Activated B cell treated with CpG ODN at 0.5 μM for 24 hours (primary cell): Measurements from ENCODE around the gene SLC35B2. TPM values are rescaled to one million over a fixed set of nuclear protein-coding genes. Genes with fewer than 3 reads are reported as not detected.

Source experiments
- ATAC-seq: fragments of 200-7000 bp; cut with Tn5 transposase; one replicate; pipeline ENCODE4 v1.10.0; 2021; ENCODE audit warnings: low read depth, mild to moderate bottlenecking, moderate library complexity
- CTCF ChIA-PET: fragments of 350-600 bp; sonication (Branson Sonifier 250); formaldehyde crosslinking; loops from one replicate; lab custom pipeline; 2021; ENCODE audit warnings: antibody characterized with exemption; lab: Charles Lee
- POLR2A ChIA-PET: fragments of 350-600 bp; sonication (Branson Sonifier 250); formaldehyde crosslinking; loops from one replicate; lab custom pipeline; 2021; ENCODE audit warnings: antibody characterized with exemption; lab: Charles Lee
- DNase-seq: peaks from one replicate; pipeline ENCODE4 v3.0.0; 2022
- H3K27ac Mint-ChIP-seq: one replicate; pipeline ENCODE4 v1.8.0; 2020; ENCODE audit warnings: mixed read lengths
- H3K27me3 Mint-ChIP-seq: one replicate; pipeline ENCODE4 v1.8.0; 2021; ENCODE audit warnings: mixed read lengths
- H3K36me3 Mint-ChIP-seq: one replicate; pipeline ENCODE4 v1.8.0; 2021; ENCODE audit warnings: low read depth, mixed read lengths
- H3K4me1 Mint-ChIP-seq: one replicate; pipeline ENCODE4 v1.8.0; 2021; ENCODE audit warnings: mixed read lengths
- H3K4me3 Mint-ChIP-seq: one replicate; pipeline ENCODE4 v1.8.0; 2020; ENCODE audit warnings: mild to moderate bottlenecking, mixed read lengths
- H3K9me3 Mint-ChIP-seq: one replicate; pipeline ENCODE4 v1.8.0; 2020; ENCODE audit warnings: mixed read lengths
- intact Hi-C: fragments of 100-400 bp; cut with micrococcal nuclease; formaldehyde crosslinking; loops from one replicate; pipeline ENCODE4 v1.15.1; 2024
- total RNA-seq: library from RNA; stranded (reverse); gene quantifications from 2 replicates; pipeline ENCODE4 v1.2.3, GENCODE V29; 2022
- TF ChIP-seq, protein P1 (sequence below): fragments of 200-600 bp; IDR thresholded peaks from one replicate; pipeline ENCODE4 v1.8.0; 2022; ENCODE audit warnings: antibody characterized with exemption, mild to moderate bottlenecking

Gene SLC35B2
- total RNA-seq, 1 donor from 2014 or later = 29.1 TPM

DNA sequence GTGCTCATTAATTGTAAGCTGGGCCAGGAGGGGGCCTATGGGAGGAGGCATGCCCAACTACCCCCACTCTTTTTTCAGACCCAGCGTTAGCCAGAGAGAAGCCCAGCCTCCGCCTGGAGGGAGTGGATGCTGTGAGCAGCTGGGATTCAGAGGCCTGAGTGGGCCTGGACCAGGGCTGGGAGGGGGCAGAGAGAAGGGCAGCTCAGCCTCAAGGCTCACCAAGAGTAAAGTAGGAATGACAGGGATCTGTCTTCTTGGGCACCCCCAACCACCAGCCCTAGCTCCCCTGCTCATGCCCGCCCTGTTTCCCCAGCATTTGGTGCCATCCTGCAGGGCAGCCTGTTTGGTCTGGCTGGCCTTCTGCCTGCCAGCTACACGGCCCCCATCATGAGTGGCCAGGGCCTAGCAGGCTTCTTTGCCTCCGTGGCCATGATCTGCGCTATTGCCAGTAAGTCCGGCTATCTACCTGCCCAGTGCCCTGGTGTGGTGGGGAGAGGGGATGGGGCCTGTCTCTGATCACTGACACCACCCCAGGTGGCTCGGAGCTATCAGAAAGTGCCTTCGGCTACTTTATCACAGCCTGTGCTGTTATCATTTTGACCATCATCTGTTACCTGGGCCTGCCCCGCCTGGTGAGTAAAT lies 27.2 kb downstream of the SLC35B2 start:
- ChIA-PET CTCF (no interaction called here), POLR2A (no interaction called here)
- Mint-ChIP-seq H3K36me3 (peaks cover 2% of the 10 kb centered on the region), H3K4me3 (no peak overlapping the region), H3K4me1 (no peaks in the 10 kb centered on the region), H3K27me3 (no peaks in the 10 kb centered on the region), H3K9me3 (no peaks in the 10 kb centered on the region), H3K27ac (no peak overlapping the region)
- TF ChIP-seq, protein P1, sequence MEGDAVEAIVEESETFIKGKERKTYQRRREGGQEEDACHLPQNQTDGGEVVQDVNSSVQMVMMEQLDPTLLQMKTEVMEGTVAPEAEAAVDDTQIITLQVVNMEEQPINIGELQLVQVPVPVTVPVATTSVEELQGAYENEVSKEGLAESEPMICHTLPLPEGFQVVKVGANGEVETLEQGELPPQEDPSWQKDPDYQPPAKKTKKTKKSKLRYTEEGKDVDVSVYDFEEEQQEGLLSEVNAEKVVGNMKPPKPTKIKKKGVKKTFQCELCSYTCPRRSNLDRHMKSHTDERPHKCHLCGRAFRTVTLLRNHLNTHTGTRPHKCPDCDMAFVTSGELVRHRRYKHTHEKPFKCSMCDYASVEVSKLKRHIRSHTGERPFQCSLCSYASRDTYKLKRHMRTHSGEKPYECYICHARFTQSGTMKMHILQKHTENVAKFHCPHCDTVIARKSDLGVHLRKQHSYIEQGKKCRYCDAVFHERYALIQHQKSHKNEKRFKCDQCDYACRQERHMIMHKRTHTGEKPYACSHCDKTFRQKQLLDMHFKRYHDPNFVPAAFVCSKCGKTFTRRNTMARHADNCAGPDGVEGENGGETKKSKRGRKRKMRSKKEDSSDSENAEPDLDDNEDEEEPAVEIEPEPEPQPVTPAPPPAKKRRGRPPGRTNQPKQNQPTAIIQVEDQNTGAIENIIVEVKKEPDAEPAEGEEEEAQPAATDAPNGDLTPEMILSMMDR = no peak
- no peak for DNase-seq
- no peak for ATAC-seq
- intact Hi-C loops = no loop called here

DNA sequence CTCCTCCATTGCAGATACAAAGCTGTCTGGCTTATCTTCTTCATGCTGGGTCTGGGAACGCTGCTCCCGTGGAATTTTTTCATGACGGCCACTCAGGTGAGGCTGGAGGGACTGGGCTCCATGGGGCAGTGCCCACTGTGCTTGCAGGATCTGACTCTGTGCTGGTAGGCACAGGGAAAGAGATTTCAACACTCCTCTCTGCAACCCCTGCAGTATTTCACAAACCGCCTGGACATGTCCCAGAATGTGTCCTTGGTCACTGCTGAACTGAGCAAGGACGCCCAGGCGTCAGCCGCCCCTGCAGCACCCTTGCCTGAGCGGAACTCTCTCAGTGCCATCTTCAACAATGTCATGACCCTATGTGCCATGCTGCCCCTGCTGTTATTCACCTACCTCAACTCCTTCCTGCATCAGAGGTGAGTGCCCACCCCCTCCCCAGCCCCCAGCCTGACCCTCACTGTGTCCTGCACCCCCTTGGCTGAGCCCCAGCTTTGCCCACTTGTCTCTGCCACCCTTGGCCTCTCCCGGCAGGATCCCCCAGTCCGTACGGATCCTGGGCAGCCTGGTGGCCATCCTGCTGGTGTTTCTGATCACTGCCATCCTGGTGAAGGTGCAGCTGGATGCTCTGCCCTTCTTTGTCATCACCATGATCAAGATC lies 27.8 kb downstream of the SLC35B2 start:
- Mint-ChIP-seq H3K9me3 (no peaks in the 10 kb centered on the region), H3K27ac (no peak overlapping the region), H3K27me3 (no peaks in the 10 kb centered on the region), H3K4me3 (no peak overlapping the region), H3K36me3 (peaks cover 2% of the 10 kb centered on the region), H3K4me1 (peaks cover 2% of the 10 kb centered on the region)
- ChIA-PET CTCF (no interaction called here), POLR2A (no interaction called here)
- intact Hi-C loops = no loop called here
- ATAC-seq = no peak
- no peak for DNase-seq
- TF ChIP-seq, protein P1 = no peak

DNA sequence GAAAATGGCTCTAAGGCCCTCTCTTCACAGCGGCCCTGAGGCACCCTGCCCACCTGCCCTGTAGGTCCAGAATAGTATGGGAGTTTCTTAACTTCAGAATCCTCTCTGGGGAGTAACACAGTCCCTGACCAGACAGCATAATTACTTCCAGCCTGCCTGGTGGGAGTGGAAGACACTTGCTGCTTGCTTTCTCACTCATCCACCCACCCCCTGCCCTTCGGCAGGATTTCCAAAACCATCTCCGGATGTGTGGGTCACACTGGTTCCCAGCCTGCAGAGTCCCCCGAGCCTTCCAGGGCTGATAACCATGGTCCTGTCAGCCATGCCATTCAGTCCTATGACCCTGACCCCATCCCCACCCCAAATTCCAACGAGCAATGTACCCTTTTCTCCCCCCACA lies 28.5 kb downstream of the SLC35B2 start:
- Mint-ChIP-seq H3K4me3 (no peak overlapping the region), H3K4me1 (peaks cover 8% of the 10 kb centered on the region), H3K36me3 (peaks cover 2% of the 10 kb centered on the region), H3K9me3 (no peaks in the 10 kb centered on the region), H3K27ac (no peak overlapping the region), H3K27me3 (no peaks in the 10 kb centered on the region)
- ATAC-seq (no peak), DNase-seq (no peak)
- intact Hi-C loops = no loop called here
- TF ChIP-seq, protein P1 = no peak
- POLR2A ChIA-PET = no interaction called here
- CTCF ChIA-PET = no interaction called here

DNA sequence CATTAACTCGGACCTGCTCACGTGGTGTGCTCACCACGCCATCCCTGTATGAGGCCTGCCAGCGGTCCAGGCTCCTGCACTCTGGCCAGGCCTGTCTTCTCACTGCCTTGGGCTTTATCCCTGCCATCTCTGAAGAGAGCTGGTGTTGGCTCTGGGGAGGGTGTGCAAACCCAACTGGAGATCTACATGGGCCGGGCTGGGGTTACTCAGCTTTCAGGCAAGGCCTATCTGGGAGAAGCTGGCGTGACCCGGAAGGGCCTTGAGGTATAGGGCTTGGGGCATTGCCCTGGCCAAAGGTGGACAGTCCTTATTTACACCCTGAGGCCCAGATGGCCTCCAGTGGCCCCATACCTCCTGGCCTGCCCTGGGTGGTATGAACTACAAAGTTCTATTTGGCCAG lies 28.9 kb downstream of the SLC35B2 start:
- intact Hi-C loops = no loop called here
- TF ChIP-seq, protein P1 = no peak
- no peak for DNase-seq

DNA sequence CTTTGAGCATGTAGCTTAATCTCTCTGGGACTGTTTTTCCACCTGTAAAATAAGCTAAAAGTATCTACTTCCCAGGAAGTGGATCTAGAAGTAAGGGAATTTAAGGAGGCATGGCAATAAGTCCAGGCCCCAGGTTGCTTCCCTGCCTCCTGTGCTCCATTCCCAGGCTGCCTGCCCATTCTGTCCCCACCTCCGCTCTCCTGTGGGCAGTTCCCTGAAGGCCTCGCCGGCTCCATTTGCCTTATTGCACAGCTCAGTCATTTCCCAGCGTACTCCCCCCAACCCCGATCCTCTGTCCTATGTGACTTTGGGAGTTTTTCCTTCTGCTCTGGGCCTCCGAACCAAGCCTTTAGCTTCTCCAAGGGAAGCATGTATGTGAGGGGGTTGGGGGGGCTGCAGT lies 29.3 kb downstream of the SLC35B2 start:
- intact Hi-C loops = no loop called here
- H3K27me3 Mint-ChIP-seq = no peaks in the 10 kb centered on the region
- DNase-seq (no peak), ATAC-seq (no peak)
- peaks cover 10% of the 10 kb centered on the region for H3K4me1 Mint-ChIP-seq
- TF ChIP-seq, protein P1 = no peak
- H3K36me3 Mint-ChIP-seq = no peaks in the 10 kb centered on the region
- CTCF ChIA-PET = interaction anchor here (1.4 kb wide), 1 partner anchor 39 kb away, joined by 3 read pairs; no protein-coding TSS in a partner anchor
- H3K9me3 Mint-ChIP-seq = no peaks in the 10 kb centered on the region
- POLR2A ChIA-PET = interaction anchor here (0.6 kb wide), 1 partner anchor 19 kb away, joined by 3 read pairs; the partner anchor contains the start of gene HSP90AB1
- H3K27ac Mint-ChIP-seq = no peak overlapping the region
- H3K4me3 Mint-ChIP-seq = no peak overlapping the region

More for the DNA sequence above, 28.9 kb downstream of the SLC35B2 start:
- Mint-ChIP-seq H3K9me3 (no peaks in the 10 kb centered on the region), H3K4me1 (peaks cover 8% of the 10 kb centered on the region), H3K27me3 (no peaks in the 10 kb centered on the region), H3K27ac (no peak overlapping the region), H3K36me3 (no peaks in the 10 kb centered on the region), H3K4me3 (no peak overlapping the region)
- CTCF ChIA-PET = interaction anchor here (1.4 kb wide), 1 partner anchor 39 kb away, joined by 3 read pairs; no protein-coding TSS in a partner anchor
- POLR2A ChIA-PET = no interaction called here
- ATAC-seq = no peak
